C4-2B (cell line): Measurements from ENCODE around the gene RBMS3.
"Not testable (repeated sequence)": the region's sequence is repeated elsewhere in the genome, so short reads cannot be mapped to it uniquely, and the experiment has no call there.

ENCODE experiments used
- H3K27ac ChIP-seq: fragments of 450-650 bp; 2 replicates; pipeline ENCODE4 v1.5.1; 2017
- ZFX ChIP-seq: fragments of 450-650 bp; IDR thresholded peaks from 2 replicates; pipeline ENCODE4 v1.6.1; 2017
- TF ChIP-seq, protein P1 (sequence below): fragments of 450-650 bp; conservative IDR thresholded peaks from 2 replicates; pipeline ENCODE4 v1.5.1; 2017; ENCODE audit warnings: mild to moderate bottlenecking

RBMS3 gene

GRCh38 chr3:29649815-29650547 is 369.1 kb downstream of the RBMS3 start:
- H3K27ac ChIP-seq, result no peak overlapping the region
- TF ChIP-seq, protein P1, sequence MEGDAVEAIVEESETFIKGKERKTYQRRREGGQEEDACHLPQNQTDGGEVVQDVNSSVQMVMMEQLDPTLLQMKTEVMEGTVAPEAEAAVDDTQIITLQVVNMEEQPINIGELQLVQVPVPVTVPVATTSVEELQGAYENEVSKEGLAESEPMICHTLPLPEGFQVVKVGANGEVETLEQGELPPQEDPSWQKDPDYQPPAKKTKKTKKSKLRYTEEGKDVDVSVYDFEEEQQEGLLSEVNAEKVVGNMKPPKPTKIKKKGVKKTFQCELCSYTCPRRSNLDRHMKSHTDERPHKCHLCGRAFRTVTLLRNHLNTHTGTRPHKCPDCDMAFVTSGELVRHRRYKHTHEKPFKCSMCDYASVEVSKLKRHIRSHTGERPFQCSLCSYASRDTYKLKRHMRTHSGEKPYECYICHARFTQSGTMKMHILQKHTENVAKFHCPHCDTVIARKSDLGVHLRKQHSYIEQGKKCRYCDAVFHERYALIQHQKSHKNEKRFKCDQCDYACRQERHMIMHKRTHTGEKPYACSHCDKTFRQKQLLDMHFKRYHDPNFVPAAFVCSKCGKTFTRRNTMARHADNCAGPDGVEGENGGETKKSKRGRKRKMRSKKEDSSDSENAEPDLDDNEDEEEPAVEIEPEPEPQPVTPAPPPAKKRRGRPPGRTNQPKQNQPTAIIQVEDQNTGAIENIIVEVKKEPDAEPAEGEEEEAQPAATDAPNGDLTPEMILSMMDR, result no peak
- no peak for TF ChIP-seq ZFX

DNA sequence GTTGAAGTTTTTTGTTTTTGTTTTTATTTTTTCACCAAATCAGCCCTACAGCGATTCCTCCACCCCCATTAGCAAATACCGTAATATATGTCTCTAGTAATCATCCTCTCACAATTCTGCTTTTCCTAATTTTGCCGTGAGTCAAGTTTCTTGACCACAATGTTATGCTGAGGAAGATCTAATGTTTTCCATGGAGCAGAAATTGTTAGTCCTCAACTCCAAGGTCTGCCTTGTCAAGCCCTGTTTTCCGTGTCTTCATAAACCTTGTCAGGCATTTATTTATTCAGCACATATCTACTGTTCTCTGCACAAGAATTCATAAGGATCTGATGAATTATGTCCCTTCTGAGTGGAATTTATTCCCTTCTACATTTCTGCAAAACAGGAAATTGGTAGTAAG is 372.8 kb downstream of the RBMS3 start:
- H3K27ac ChIP-seq, result no peak overlapping the region
- TF ChIP-seq, protein P1, result no peak
- no peak for TF ChIP-seq ZFX

DNA sequence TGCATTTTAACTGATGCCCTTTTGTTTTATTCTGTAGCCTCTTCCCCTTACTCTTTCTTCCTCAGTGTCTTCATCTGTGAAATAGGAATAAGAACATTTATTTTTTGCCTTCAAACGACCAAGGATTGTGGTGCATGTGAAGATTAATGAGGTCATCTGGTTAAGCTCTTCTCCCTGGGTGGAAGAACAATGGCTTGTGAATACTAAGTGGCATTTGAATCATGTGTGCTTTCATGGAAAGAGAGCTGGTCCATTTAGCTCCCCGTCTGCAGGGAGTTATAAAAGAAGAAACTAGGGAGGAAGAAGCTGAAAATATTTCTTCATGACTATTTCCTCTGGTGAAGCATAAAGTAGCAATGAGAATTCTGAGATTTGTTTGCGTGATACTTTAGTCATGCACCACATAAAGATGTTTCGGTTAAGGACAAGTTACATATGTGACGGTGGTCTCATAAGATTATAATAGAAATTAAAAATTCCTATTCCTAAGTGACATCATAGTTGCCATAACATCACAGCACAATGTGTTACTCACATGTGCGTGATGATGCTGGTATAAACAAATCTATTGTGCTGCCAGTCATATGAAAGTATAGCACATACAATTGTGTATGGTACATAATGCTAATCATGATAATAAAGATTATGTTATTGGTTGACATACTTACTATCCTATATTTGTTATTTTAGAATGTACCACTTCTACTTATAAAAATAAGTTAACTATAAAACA is 374.3 kb downstream of the RBMS3 start:
- TF ChIP-seq, protein P1, result no peak
- no peak for TF ChIP-seq ZFX
- H3K27ac ChIP-seq, result no peak overlapping the region

GRCh38 chr3:29665688-29666087 is 384.8 kb downstream of the RBMS3 start:
- no peak overlapping the region for H3K27ac ChIP-seq
- TF ChIP-seq, protein P1, result no peak
- no peak for TF ChIP-seq ZFX

- no peak overlapping the region for H3K27ac ChIP-seq
- TF ChIP-seq, protein P1, result no peak
- no peak for TF ChIP-seq ZFX
Measured at GRCh38 chr3:29668233-29668632, 387.4 kb downstream of the RBMS3 start.

DNA sequence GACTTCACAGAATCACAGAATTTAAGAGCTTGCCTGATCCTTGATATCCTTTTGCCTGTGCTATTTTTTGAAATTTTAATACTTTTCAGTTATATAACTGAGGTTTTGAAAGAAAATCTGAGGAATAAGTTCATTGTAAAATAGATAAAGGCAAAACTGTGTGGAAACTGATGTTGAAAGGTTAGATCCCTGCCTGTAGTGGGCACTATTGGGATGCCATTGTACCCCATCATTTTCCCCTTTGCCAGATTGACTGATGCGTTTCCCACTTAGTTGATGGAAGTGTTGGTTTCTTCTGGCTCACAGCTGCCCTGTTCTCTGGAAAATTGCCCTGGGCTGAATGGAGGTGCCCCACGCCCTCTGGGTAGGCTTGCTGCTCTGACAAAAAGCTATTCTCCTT is 387.9 kb downstream of the RBMS3 start:
- no peak overlapping the region for H3K27ac ChIP-seq
- no peak for TF ChIP-seq ZFX
- TF ChIP-seq, protein P1, result 0 out of 2 replicates have a peak, but pooled peaks have one; percentile 3

GRCh38 chr3:29670476-29670875 is 389.6 kb downstream of the RBMS3 start:
- H3K27ac ChIP-seq, result not testable (repeated sequence)
